Limb (tissue), 2 donors: ENCODE results near the gene TRH.
"Not testable (repeated sequence)": the region's sequence is repeated elsewhere in the genome, so short reads cannot be mapped to it uniquely, and the experiment has no call there.

ENCODE experiments used
- DNase-seq, 2 donors: peaks; one replicate each; pipeline ENCODE4 v3.0.0-alpha.2; 2016; ENCODE audit errors: extremely low spot score in 2 of 2

TRH gene

GRCh38 chr3:129965937-129966336, 8.6 kb upstream of the TRH start:
- DNase-seq = no peak

DNA sequence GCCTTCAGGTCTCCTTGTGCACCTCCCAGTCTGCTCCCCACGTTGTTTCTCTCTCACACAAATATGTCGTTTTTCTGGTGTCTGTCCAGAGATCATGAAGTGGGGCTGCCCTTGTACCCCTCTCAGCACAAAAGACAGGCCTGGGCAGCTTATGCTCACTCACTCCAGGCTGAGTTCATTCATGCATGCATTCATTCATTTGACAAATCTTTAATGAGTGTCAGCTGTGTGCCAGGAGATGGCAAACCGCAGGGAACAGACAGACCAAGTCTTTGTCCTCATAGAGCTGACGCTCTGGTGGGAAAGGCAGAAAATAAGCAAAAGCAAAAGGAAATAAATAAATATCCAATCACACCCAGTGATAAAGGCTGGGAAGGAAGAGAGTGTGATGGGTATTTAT, 7.6 kb upstream of the TRH start:
- DNase-seq = no peak

GRCh38 chr3:129967761-129968160, 6.8 kb upstream of the TRH start:
- DNase-seq = no peak

DNA sequence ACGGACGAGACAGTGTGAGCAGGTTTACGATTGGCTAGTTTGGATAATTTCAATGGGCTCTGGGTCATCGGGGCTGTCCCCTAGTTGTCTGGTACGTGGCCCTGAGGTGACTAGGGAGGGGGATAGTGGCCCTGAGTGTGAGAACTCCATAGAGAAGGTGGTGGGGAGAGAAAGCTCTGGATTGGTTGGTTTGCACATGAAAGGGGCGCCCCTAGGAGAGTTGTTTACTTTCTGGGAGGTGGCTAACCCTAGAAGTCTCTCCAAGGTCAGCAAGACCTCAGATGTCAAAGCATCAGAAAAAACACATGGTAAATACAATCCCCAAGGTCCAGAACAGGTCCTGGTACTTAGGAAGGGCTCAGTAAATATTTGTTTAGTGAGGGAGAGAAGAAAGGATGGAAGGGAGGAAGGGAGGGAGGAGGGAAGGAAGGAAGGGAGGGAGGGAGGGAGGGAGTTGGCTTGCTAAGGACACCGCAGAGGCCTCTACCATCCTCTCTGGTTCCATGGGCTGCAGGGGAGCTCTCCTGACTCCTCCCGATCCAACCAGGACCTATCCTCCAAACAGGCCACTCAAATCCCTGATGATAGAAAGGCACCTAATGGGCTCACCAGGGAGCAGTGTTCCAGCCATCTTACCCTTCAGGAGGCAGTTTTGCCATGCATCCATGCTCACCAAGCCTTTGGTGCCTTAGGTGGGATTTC, 3.0 kb upstream of the TRH start:
- DNase-seq = no peak

GRCh38 chr3:129972301-129972700, 2.2 kb upstream of the TRH start:
- DNase-seq = no peak

DNA sequence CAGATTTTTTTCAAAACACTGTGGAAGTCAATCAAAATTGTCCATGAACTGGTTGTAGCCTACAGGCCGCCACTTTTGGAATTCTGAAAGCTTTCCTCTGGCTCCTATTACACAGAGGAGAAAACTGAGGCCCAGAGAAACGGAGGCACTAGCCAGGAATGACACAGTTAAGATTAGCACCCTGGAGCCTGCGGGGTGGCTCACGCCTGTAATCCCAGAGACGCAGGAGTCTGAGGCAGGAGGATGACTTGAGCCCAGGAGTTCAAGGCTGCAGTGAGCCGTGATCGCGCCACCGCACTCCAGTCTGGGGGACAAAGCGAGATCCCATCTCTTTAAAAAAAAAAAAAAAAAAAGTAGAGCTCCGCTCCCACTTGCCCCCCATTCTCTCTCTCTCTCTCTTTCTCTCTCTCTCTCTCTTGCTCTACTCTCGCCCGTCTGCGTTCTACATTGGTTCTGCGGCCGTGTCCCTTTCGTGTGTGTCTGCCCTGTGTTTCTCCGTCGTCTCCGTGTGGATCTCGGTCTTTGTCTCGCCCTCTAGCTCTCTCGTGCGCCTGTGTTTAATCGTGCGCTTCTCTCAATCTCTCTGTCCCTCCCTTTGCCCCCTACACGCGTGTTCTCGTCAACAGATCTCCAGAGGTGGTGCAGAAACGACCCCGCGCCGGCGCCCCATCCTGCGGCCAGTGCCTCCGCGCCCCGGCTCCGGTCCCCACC, 512 bp upstream of the TRH start:
- DNase-seq = no peak

GRCh38 chr3:129974833-129975704, 549 bp downstream of the TRH start:
- peak in 1 of 2 donors; percentile 46 for DNase-seq

- no peak for DNase-seq
Measured at GRCh38 chr3:129975705-129976048, 1.2 kb downstream of the TRH start.

DNA sequence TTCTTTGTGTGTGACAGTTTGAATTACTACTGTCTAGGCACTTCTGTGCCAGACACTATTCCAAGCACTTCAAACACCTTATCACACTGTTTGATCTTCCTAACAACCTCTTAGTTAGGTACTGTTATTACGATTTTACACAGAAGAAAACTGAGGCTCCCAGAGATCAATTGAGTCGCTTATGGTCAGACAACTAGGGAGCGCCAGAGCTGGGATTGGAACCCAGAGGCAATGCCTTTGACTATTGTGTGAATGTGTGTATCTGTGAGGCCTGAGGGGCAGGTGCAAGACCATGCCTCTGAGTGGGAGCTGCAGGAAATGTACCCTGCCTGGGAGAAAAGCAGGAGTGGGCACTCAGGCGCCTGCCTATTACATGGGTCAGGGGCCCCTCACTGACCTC, 1.8 kb downstream of the TRH start:
- no peak for DNase-seq

GRCh38 chr3:129978123-129978522, 3.6 kb downstream of the TRH start:
- no peak for DNase-seq

- no peak for DNase-seq
Measured at GRCh38 chr3:129979905-129980304, 5.4 kb downstream of the TRH start.

GRCh38 chr3:129983561-129983960, 9.0 kb downstream of the TRH start:
- DNase-seq = no peak

- DNase-seq = no peak
Measured at GRCh38 chr3:129984125-129984524, 9.6 kb downstream of the TRH start.

GRCh38 chr3:129985113-129985512, 10.6 kb downstream of the TRH start:
- DNase-seq = no peak

DNA sequence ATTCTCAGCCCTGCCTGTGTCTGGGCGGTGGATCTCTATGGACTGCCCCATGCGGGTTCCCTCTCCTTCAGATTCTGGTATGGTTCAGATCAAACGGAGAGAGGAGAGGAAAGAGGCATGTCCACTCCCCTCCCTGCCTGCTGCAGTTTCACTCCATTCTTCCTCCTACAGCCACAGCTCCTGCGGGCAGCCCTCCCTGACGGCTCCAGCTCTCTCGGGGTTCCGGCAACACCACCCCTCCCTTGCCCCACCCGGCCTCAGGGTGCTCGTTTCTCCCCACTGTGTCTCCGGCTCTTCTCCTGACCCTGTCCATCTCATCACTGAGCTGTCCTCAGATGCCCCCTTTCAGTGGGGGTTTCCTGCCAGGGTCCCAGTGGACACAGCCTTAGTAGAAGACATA, 13.9 kb downstream of the TRH start:
- no peak for DNase-seq

- DNase-seq = no peak
Measured at GRCh38 chr3:129989414-129989813, 14.9 kb downstream of the TRH start.

GRCh38 chr3:129992781-129993180, 18.3 kb downstream of the TRH start:
- DNase-seq = no peak

DNA sequence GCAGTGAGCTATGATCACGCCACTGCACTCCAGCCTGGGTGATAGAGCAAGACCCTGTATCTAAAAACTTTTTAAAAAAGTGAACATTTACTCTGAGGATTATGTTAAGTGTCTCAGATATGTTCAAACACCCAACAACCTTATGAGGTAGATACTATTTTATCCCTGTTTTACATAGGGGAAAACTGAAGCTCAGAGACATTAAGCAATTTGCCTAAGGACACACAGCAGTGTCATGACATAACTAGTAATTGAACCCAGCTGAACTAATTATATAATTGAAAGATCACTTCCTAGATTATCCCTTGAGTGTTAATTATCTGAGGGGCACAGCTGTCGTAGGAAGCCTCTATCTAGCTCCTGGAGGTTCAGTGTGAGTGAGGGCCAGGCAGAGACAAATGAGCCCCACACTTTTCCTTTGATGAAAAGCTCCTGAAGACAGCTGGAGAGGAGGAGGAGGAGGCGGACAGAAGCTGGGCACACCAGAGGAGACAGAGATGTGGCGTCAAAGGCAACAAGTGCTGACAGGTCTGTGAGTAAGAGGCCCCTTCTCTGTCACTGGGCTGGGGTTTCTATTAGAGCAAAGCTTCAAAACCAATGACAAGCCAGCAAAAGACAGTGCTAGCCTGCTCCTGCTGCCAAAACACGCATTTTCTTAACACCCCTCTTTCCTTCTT, 20.5 kb downstream of the TRH start:
- DNase-seq = no peak

- DNase-seq = no peak
Measured at GRCh38 chr3:129996073-129996472, 21.6 kb downstream of the TRH start.

- DNase-seq = not testable (repeated sequence)
Measured at GRCh38 chr3:129999176-129999575, 24.7 kb downstream of the TRH start.

DNA sequence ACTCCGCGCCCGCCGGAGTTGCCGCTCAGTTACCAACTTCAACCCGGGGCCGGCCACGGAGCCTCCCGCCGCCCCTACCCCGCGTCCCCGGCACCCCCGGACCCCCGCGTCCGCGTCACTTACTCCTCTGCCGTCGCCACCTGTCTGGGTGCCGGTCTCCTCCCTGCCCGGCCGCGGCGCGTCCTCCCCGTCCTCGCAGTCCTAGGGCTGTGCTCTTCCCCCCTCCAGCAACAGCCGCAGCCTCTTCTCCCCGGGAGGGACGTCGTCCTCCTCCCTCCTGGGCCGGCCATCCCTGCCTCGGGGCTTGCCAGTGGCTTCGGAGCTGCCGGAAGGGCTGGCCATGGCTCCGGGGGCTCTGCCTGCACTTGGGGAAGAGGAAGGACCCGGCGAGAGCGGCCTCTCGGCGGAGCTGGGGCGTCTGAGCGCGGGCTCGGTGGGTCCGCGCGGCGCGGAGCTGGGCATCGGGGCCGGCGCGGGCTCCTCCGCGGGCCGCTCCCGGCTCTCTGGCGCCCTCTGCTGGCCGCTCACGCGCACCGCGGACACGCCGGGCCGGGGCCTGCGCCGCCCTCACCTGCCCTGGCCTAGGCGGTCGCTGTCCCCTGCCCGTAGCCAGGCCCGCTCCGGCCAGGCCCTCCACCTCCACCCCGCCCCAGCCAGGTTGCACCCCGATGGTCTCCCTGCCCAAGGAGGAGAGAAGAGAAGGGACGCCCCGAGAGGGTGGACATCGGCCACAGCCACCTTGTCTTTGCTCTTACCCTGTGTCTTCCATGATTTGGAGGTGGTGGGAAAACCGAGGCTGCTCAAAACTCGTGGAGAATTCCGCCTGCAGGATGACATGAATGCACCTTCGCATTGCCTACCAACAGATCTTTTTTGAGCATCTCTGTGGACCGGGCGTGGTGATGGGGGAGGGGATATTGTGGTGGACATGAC, 28.4 kb downstream of the TRH start:
- DNase-seq = peak; percentile 29 to 82
